Astrocyte (in vitro differentiated cells and primary cell): ENCODE results near the gene PARD6A.

Source experiments
- CTCF ChIP-seq: IDR thresholded peaks from 2 replicates; pipeline ENCODE4 v1.5.1; 2011; ENCODE audit warnings: low read depth, mild to moderate bottlenecking, inconsistent platforms, low read length, moderate library complexity; ENCODE audit not compliant: insufficient read depth
- EZH2 ChIP-seq: IDR thresholded peaks from 2 replicates; pipeline ENCODE4 v1.6.1; 2012; ENCODE audit warnings: mild to moderate bottlenecking, low read length, inconsistent platforms; ENCODE audit not compliant: insufficient read depth

- no peak for TF ChIP-seq CTCF
- TF ChIP-seq EZH2 = no peak
Observed at GRCh38 chr16:67655363-67655762, 5.4 kb upstream of the PARD6A start.
